ENCODE measurements around the gene PAK5. TPM values are rescaled to one million over a fixed set of nuclear protein-coding genes. Genes with fewer than 3 reads are reported as not detected.

PAK5 gene
- total and polyA plus RNA-seq, 11 donors = not detected

DNA sequence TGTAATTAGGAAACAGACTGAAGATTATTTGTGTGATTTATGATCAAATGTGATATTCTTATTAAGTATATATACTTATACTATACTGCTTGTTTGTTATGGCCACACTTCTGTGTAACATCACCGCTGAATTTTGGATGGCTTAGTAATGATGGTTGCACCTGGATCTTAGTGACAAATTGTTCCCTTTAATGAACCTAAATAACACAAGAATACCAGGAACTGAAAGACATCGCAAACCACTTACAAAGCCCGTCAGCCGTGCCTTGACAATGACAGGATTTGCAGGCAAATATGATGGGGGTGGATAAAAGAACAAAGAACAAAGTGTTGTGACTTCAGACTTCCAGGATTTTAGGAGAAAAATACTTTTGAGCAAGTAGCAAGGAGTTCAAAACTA lies 257.4 kb downstream of the PAK5 start:
- DNase-seq = no peak
- H3K4me3 ChIP-seq = no peak overlapping the region
- peaks cover 0 to 10% (median 0%) of the 10 kb centered on the region in 9 donors for H3K27me3 ChIP-seq
- intact Hi-C loops (cut with DNase I) = no loop called here
- H3K36me3 ChIP-seq = no peaks in the 10 kb centered on the region
- H3K9me3 ChIP-seq = no peaks in the 10 kb centered on the region
- no peaks in the 10 kb centered on the region for H3K4me1 ChIP-seq
- 51 to 73% (median 64%) methylated on average over 4 of the region's 4 CpGs for WGBS, 4 donors
- no peak for ATAC-seq
- H3K27ac ChIP-seq = no peak overlapping the region
- TF ChIP-seq CTCF (IDR thresholded peaks at IDR 0.05) = no peak
- no peak for TF ChIP-seq POLR2A (IDR thresholded peaks at IDR 0.05)

GRCh38 chr20:9578594-9578993 lies 260.3 kb downstream of the PAK5 start:
- H3K27me3 ChIP-seq = peaks cover 0 to 26% (median 6%) of the 10 kb centered on the region in 9 donors
- no peak for DNase-seq
- 44 to 53% (median 46%) methylated on average over 2 of the region's 2 CpGs for WGBS, 4 donors

DNA sequence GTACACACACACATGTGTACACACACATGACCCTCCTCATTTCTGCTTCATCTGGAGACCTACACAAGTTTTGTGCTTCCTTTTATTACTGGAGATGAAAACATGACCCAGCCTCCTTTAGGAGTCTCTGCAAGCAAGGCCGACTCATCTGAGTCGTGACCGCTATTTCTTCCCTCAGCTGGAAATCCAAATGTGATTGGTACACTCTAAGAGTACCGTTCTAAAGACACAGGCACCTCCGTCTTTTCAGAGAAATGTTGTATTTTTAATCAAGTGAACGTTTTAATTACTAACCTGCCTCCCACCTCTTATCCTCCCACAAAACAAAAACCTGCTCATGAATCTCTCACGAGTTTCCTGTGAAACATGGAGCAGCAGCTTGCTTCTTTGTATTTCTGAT lies 261.5 kb downstream of the PAK5 start:
- WGBS, 4 donors = 72 to 81% (median 76%) methylated on average over 7 of the region's 7 CpGs

More at GRCh38 chr20:9578594-9578993, 260.3 kb downstream of the PAK5 start:
- Histone ChIP-seq H3K4me1 (no peaks in the 10 kb centered on the region), H3K36me3 (no peaks in the 10 kb centered on the region), H3K27ac (no peak overlapping the region), H3K9me3 (no peaks in the 10 kb centered on the region), H3K4me3 (no peak overlapping the region)
- TF ChIP-seq CTCF (IDR thresholded peaks at IDR 0.05) = no peak
- TF ChIP-seq POLR2A (IDR thresholded peaks at IDR 0.05) = no peak
- no peak for ATAC-seq
- intact Hi-C loops (cut with DNase I) = no loop called here

DNA sequence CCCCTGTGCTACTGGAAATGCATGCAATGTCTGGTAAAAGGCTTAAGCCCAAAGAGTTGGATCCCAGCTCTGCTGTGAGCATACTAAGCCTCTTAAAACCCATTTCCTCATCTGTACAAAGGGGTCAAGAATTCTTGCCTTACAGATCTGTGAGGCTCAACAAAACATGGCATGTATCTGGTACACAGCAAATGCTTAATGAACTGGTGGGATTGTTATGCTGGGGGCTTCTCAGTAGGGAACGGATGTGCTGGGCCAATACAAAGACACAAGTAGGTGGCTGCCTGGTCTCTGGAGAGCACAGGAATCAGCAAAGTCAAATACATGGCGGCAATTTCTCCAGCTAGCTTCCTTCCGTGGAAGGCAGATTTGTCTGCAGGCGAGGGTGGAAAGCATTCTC lies 262.2 kb downstream of the PAK5 start:
- 72 to 78% (median 77%) methylated on average over 4 of the region's 4 CpGs for WGBS, 4 donors
- H3K36me3 ChIP-seq = no peaks in the 10 kb centered on the region
- no peaks in the 10 kb centered on the region for H3K9me3 ChIP-seq
- no peaks in the 10 kb centered on the region for H3K4me1 ChIP-seq
- DNase-seq (no peak), ATAC-seq (no peak)
- no peak for TF ChIP-seq CTCF (IDR thresholded peaks at IDR 0.05)
- TF ChIP-seq POLR2A (IDR thresholded peaks at IDR 0.05) = no peak
- H3K27ac ChIP-seq = no peak overlapping the region
- peaks cover 0 to 37% (median 8%) of the 10 kb centered on the region in 9 donors for H3K27me3 ChIP-seq
- intact Hi-C loops (cut with DNase I) = no loop called here
- H3K4me3 ChIP-seq = no peak overlapping the region

More for the DNA sequence above, 261.5 kb downstream of the PAK5 start:
- Histone ChIP-seq H3K4me3 (no peak overlapping the region), H3K36me3 (no peaks in the 10 kb centered on the region), H3K4me1 (no peaks in the 10 kb centered on the region), H3K27ac (no peak overlapping the region), H3K9me3 (no peaks in the 10 kb centered on the region), H3K27me3 (peaks cover 0 to 37% (median 8%) of the 10 kb centered on the region in 9 donors)
- no peak for TF ChIP-seq CTCF (IDR thresholded peaks at IDR 0.05)
- TF ChIP-seq POLR2A (IDR thresholded peaks at IDR 0.05) = no peak
- no peak for ATAC-seq
- intact Hi-C loops (cut with DNase I) = no loop called here
- DNase-seq = no peak
